HG03045 (cell line): Measurements from ENCODE around the gene CTU2.

Experiments
- ATAC-seq: cut with Tn5 transposase; IDR thresholded peaks from one replicate; pipeline ENCODE4 v1.9.1; 2021; ENCODE audit warnings: mild to moderate bottlenecking, moderate library complexity; ENCODE audit not compliant: unreplicated experiment

The CTU2 gene

DNA sequence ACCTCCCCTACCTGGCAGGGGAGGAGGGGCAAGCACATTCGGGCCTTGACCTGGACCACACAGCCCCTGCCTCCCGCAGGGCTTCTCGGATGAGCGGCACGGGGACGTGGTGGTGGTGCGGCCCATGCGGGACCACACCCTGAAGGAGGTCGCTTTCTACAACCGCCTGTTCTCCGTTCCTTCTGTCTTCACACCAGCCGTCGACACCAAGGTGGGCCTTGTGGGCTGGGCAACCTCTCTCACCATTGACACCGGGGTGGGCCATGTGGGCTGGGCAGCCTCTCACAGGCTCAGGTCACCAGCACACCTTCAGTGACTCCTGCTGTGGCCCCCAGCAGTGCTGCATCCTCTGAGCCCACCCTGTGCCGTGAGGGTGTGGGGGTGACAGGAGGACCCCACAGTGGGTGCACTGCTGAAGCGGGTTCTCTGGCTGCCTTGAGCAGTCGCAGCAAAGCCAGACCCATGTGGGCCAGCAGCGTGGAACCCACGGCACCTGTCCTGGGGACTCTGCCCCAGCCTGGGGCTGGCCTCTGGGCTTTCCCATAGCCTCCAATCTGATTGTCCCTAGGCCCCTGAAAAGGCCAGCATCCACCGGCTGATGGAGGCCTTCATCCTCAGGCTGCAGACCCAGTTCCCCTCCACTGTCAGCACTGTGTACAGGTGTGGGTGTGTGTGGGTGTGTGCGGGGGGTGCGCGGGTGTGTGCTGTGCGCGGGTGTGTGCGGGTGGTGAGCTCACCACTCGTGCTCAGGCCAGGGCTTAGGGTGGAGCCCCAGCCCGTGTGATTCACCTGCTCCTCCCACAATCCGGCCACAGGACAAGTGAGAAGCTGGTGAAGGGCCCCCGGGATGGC is 7.5 kb downstream of the CTU2 start:
- ATAC-seq = no peak

- no peak for ATAC-seq
Measured at GRCh38 chr16:88714420-88715302, 8.4 kb downstream of the CTU2 start.

GRCh38 chr16:88715312-88716190 is 9.2 kb downstream of the CTU2 start:
- ATAC-seq = no peak

DNA sequence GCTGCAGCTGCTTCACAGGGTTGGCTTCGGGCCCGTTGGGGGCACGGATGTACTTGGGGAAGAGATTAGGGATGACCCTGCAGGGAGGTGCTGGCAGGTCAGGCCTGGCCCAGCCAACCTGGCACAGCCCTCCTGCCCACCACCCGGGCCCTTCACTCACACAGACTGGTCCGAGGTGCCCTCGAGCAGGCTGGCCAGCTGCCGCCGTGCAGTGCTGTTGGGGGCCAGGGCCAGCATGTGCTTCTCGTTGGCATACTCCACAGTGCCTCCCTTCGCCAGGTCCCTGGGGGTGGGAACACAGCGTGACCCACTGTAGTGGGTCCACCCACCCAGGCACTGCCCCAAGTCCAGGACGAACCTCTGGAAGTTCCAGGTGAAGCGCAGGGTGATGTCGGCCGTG is 9.9 kb downstream of the CTU2 start:
- no peak for ATAC-seq

GRCh38 chr16:88716601-88717001 is 10.3 kb downstream of the CTU2 start:
- ATAC-seq = no peak

- ATAC-seq = no peak
Measured at GRCh38 chr16:88718178-88718577, 11.9 kb downstream of the CTU2 start.

DNA sequence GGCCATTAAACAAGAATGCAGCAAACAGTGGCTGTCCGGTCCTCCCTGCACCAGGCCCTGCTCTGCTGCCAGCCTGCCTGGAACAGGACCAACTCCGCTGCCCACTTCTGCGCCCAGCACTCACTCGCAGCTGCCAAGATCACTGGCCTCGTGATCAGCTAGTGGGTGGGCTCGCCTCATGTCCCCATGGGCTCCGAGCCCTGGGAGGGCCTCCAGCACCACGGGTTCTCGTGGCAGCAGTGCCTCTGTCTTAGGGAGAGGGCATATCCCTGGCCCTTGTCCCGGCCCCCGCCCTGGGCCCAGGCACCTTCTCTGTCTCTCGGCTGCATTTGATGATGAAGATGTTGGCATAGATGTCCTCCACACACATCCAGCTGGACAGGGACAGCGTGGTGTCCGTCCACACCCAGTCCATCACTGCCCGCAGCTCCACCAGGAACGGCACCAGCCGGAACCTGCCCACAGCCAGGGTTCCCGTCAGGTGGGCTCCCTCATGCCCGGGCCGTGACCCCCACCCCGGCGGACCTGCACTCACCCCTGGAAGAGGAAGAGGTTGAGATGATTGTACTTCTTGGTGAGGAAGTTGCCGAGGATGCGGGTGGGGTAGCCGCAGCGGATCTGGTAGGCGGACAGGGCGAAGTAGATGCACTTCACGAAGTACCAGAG is 13.1 kb downstream of the CTU2 start:
- no peak for ATAC-seq

- ATAC-seq = no peak
Measured at GRCh38 chr16:88719933-88720296, 13.6 kb downstream of the CTU2 start.

- no peak for ATAC-seq
Measured at GRCh38 chr16:88720396-88720970, 14.2 kb downstream of the CTU2 start.

- no peak for ATAC-seq
Measured at GRCh38 chr16:88721236-88721635, 14.9 kb downstream of the CTU2 start.

- ATAC-seq = no peak
Measured at GRCh38 chr16:88721815-88722755, 15.8 kb downstream of the CTU2 start.

- ATAC-seq = no peak
Measured at GRCh38 chr16:88722784-88723506, 16.6 kb downstream of the CTU2 start.

DNA sequence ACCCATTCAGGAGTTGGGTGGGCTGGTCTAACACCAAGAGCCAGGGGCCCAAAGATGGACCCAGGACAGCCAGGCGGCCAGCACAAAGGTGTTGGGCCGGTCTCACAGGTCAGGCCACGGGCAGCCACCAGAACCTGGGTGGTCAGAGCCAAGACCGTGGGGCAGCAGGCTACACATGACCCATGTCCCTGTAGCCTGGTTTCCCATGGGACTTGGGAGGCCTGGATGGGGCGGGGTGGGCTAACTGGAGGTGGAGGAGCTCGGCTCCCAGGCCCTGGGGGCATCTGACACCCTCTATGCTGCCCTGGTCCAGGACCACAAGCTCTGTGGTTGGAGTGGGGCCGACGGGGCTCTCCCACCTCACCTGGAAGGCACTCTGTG is 17.2 kb downstream of the CTU2 start:
- ATAC-seq = no peak

- ATAC-seq = no peak
Measured at GRCh38 chr16:88723911-88724310, 17.6 kb downstream of the CTU2 start.

GRCh38 chr16:88724855-88725555 is 18.7 kb downstream of the CTU2 start:
- ATAC-seq = no peak

DNA sequence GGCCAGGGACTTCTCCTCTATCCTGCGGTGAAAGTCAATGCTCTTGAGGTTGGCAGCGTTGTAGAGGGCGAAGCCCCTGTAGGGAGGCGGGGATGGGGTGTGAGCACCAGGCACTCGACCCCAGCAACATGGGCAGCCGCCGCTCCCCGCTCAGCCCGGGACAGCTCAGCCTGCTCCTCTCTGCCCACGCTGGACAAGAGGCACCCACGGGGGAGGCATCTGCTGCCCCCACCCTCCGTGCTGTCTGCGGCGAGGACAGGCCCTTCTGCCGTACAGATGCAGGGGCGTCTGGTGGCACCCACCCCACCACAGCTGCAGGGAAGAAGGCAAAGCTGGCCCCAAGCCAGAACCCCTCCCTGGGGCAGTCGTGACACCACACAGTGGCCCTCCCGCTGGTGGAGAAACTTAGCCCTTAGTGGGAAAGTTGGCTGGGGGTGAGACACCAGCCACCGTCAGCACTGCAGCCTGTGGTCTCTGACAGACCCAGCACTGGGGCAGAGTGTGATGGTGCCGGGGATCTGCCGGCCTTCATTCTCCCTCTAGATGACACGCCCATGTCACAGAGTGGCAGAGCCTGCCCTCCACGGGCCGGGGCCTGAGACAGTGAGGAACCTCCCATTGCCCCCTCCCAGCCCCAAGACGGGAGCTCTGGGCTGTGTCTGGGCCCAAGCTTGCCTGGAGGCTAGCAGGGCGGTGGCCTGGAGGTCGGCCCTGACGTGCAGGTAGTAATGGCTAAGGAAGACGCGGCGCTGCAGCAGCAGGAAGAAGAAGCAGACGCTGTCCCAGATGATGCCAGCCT is 19.5 kb downstream of the CTU2 start:
- no peak for ATAC-seq

- no peak for ATAC-seq
Measured at GRCh38 chr16:88726408-88726749, 20.1 kb downstream of the CTU2 start.
